Caco-2 (cell line): ENCODE results near the gene TKTL1. TPM values are rescaled to one million over a fixed set of nuclear protein-coding genes. Genes with fewer than 3 reads are reported as not detected.

Experiments used
- BruUV-seq: library from RNA; stranded (reverse); fragments of 400-500 nt; replicated peaks from 2 replicates; lab custom pipeline; 2021; lab: Mats Ljungman, UMichigan
- CTCF ChIA-PET: fragments of 300-600 bp; sonication (Branson Sonifier 250); formaldehyde crosslinking; loops from one replicate; lab custom pipeline; 2022; ENCODE audit warnings: antibody characterized with exemption; lab: Charles Lee
- POLR2A ChIA-PET: fragments of 300-600 bp; sonication (Branson Sonifier 250); formaldehyde crosslinking; loops from one replicate; lab custom pipeline; 2022; ENCODE audit warnings: antibody characterized with exemption; lab: Charles Lee
- DNase-seq, 2 experiments: peaks; one replicate each; pipeline versions ENCODE4 v3.0.0 to v3.0.0-alpha.2; 2020 to 2022
- H3K27me3 ChIP-seq: replicated peaks from 2 replicates; pipeline ENCODE4 v1.6.0; 2011; ENCODE audit warnings: low read length; ENCODE audit not compliant: control insufficient read depth, insufficient read depth
- H3K36me3 ChIP-seq: 2 replicates; pipeline ENCODE4 v1.5.1; 2011; ENCODE audit warnings: low read length; ENCODE audit not compliant: control insufficient read depth, insufficient read depth
- H3K4me1 ChIP-seq: fragments of 250-450 bp; sonication (Bioruptor Pico); 2 replicates; pipeline ENCODE4 v1.5.1; 2020; ENCODE audit warnings: mild to moderate bottlenecking
- H3K4me3 ChIP-seq: 2 replicates; pipeline ENCODE4 v1.5.1; 2011; ENCODE audit warnings: low read depth, mild to moderate bottlenecking, control low read depth, low read length
- H3K9me3 ChIP-seq: fragments of 250-450 bp; sonication (Bioruptor Pico); 2 replicates; pipeline ENCODE4 v1.5.1; 2020; ENCODE audit warnings: mild to moderate bottlenecking, moderate library complexity
- H3K27ac Mint-ChIP-seq: one replicate; pipeline ENCODE4 v1.8.0; 2022; ENCODE audit warnings: mixed read lengths; ENCODE audit not compliant: unreplicated experiment
- H3K27me3 Mint-ChIP-seq: one replicate; pipeline ENCODE4 v1.8.0; 2022; ENCODE audit warnings: mixed read lengths; ENCODE audit not compliant: insufficient read depth, unreplicated experiment
- H3K36me3 Mint-ChIP-seq: one replicate; pipeline ENCODE4 v1.8.0; 2022; ENCODE audit warnings: mild to moderate bottlenecking, mixed read lengths; ENCODE audit not compliant: insufficient read depth, unreplicated experiment
- H3K4me1 Mint-ChIP-seq: one replicate; pipeline ENCODE4 v1.8.0; 2022; ENCODE audit warnings: low read depth, mixed read lengths; ENCODE audit not compliant: unreplicated experiment
- H3K4me3 Mint-ChIP-seq: one replicate; pipeline ENCODE4 v1.8.0; 2022; ENCODE audit warnings: mild to moderate bottlenecking, moderate library complexity, mixed read lengths; ENCODE audit not compliant: unreplicated experiment
- H3K9me3 Mint-ChIP-seq: one replicate; pipeline ENCODE4 v1.8.0; 2022; ENCODE audit warnings: mixed read lengths; ENCODE audit not compliant: unreplicated experiment
- intact Hi-C: fragments of 100-400 bp; cut with micrococcal nuclease; formaldehyde crosslinking; loops from one replicate; pipeline ENCODE4 v1.10.0; 2022; ENCODE audit not compliant: unreplicated experiment
- total RNA-seq: library from RNA; stranded (reverse); gene quantifications from 2 replicates; pipeline ENCODE4 v1.2.3, GENCODE V29; 2022
- TF ChIP-seq, protein P1 (sequence below), 2 experiments: fragments of 200-600 bp in 1 of 2; IDR thresholded peaks; 1 replicate in 1 of 2; 2 replicates in 1 of 2; pipeline versions ENCODE4 v1.5.1 to v1.8.0; 2011 to 2022; ENCODE audit warnings: antibody characterized with exemption in 1 of 2, control low read depth in 1 of 2, inconsistent platforms in 1 of 2, low read depth in 1 of 2, low read length in 1 of 2, mild to moderate bottlenecking in 1 of 2, moderate library complexity in 1 of 2; ENCODE audit not compliant: insufficient read depth in 1 of 2, severe bottlenecking in 1 of 2, unreplicated experiment in 1 of 2

The TKTL1 gene
- total RNA-seq, 1 experiment from 2014 or later = not detected

DNA sequence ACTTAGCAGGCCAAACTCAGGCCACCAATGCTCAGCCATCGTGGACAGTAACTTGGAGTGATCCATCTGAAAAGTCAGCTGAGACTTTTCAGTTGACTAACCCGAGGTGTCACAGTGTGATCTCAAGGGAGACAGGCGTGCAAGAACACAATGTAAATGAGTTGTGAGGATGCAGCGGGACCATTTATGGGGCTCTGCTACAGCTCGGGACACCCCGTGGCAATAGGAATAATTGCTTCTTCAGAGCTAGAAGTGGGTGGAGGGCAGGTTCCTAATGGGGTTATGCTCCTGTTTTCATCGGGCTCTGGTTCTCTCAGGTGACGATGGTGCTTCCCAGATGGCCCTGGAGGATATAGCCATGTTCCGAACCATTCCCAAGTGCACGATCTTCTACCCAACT lies 27.3 kb downstream of the TKTL1 start:
- Mint-ChIP-seq H3K9me3 (no peaks in the 10 kb centered on the region), H3K4me3 (no peak overlapping the region), H3K36me3 (no peaks in the 10 kb centered on the region), H3K27ac (no peak overlapping the region), H3K4me1 (no peaks in the 10 kb centered on the region), H3K27me3 (peaks cover 9% of the 10 kb centered on the region)
- H3K4me1 ChIP-seq = no peaks in the 10 kb centered on the region
- TF ChIP-seq, protein P1, sequence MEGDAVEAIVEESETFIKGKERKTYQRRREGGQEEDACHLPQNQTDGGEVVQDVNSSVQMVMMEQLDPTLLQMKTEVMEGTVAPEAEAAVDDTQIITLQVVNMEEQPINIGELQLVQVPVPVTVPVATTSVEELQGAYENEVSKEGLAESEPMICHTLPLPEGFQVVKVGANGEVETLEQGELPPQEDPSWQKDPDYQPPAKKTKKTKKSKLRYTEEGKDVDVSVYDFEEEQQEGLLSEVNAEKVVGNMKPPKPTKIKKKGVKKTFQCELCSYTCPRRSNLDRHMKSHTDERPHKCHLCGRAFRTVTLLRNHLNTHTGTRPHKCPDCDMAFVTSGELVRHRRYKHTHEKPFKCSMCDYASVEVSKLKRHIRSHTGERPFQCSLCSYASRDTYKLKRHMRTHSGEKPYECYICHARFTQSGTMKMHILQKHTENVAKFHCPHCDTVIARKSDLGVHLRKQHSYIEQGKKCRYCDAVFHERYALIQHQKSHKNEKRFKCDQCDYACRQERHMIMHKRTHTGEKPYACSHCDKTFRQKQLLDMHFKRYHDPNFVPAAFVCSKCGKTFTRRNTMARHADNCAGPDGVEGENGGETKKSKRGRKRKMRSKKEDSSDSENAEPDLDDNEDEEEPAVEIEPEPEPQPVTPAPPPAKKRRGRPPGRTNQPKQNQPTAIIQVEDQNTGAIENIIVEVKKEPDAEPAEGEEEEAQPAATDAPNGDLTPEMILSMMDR (IDR thresholded peaks at IDR 0.05; ENCODE audit: insufficient read depth in 1 of 2, low read depth in 1 of 2, low read length in 1 of 2, severe bottlenecking in 1 of 2, unreplicated experiment in 1 of 2) = no peak
- intact Hi-C loops = no loop called here
- H3K27me3 ChIP-seq = no peaks in the 10 kb centered on the region
- POLR2A ChIA-PET = no interaction called here
- BruUV-seq = no TSS peak
- CTCF ChIA-PET = no interaction called here
- no peaks in the 10 kb centered on the region for H3K36me3 ChIP-seq
- no peaks in the 10 kb centered on the region for H3K9me3 ChIP-seq
- no peak for DNase-seq
- no peak overlapping the region for H3K4me3 ChIP-seq

DNA sequence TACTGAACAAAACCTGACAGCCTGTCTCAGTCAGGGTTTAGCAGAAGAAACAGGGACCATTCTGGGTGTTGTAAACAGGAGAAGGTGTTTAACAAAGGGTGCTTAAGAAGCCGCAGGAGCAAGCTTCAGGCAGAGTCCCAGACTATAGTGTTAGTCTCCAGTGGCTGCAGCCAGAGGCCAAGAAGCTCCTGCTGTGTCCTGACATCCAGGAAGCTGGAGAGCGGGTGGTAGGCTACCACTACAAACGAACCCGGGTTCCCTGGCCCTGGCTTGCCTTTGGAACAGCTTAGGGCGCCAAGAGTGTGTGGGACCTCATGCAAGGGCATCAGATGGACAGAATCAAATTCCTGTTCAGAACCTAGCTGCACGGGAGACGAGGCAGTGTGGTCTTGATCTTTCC lies 27.9 kb downstream of the TKTL1 start:
- Mint-ChIP-seq H3K4me3 (no peak overlapping the region), H3K4me1 (no peaks in the 10 kb centered on the region), H3K36me3 (no peaks in the 10 kb centered on the region), H3K27ac (no peak overlapping the region), H3K27me3 (peaks cover 9% of the 10 kb centered on the region), H3K9me3 (no peaks in the 10 kb centered on the region)
- BruUV-seq = no TSS peak
- H3K27me3 ChIP-seq = no peaks in the 10 kb centered on the region
- no peaks in the 10 kb centered on the region for H3K36me3 ChIP-seq
- ChIA-PET POLR2A (no interaction called here), CTCF (no interaction called here)
- no peaks in the 10 kb centered on the region for H3K4me1 ChIP-seq
- intact Hi-C loops = no loop called here
- no peak overlapping the region for H3K4me3 ChIP-seq
- no peak for DNase-seq
- TF ChIP-seq, protein P1 (IDR thresholded peaks at IDR 0.05; ENCODE audit: insufficient read depth in 1 of 2, low read depth in 1 of 2, low read length in 1 of 2, severe bottlenecking in 1 of 2, unreplicated experiment in 1 of 2) = no peak
- H3K9me3 ChIP-seq = no peaks in the 10 kb centered on the region

DNA sequence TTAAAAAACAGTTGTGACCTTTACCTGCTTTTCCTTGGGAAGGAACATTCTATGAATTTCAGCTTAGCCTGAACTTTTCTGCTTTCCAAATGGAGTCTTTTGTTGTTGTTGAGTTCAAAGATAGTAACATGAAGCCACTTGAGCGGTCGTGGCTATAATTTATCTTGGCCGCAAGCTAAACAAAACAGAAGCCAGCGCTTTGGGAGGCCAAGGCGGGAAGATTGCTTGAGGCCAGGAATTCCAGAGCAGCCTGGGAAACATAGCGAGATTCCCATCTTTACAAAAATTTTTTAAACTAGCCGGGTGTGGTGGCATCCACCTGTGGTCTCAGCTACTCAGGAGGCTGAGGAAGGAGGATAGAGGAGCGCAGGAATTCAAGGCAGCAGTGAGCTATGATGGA lies 29.9 kb downstream of the TKTL1 start:
- H3K4me1 ChIP-seq = no peaks in the 10 kb centered on the region
- no peak overlapping the region for H3K27ac Mint-ChIP-seq
- no peaks in the 10 kb centered on the region for H3K36me3 Mint-ChIP-seq
- POLR2A ChIA-PET = no interaction called here
- H3K27me3 ChIP-seq = no peaks in the 10 kb centered on the region
- H3K9me3 Mint-ChIP-seq = no peaks in the 10 kb centered on the region
- no peaks in the 10 kb centered on the region for H3K9me3 ChIP-seq
- no peak for DNase-seq
- CTCF ChIA-PET = no interaction called here
- no peak overlapping the region for H3K4me3 ChIP-seq
- no TSS peak for BruUV-seq
- H3K36me3 ChIP-seq = no peaks in the 10 kb centered on the region
- H3K4me1 Mint-ChIP-seq = no peaks in the 10 kb centered on the region
- intact Hi-C loops = no loop called here
- peaks cover under 1% of the 10 kb centered on the region for H3K27me3 Mint-ChIP-seq
- TF ChIP-seq, protein P1 (IDR thresholded peaks at IDR 0.05; ENCODE audit: insufficient read depth in 1 of 2, low read depth in 1 of 2, low read length in 1 of 2, severe bottlenecking in 1 of 2, unreplicated experiment in 1 of 2) = no peak
- no peak overlapping the region for H3K4me3 Mint-ChIP-seq
